T-cell (primary cell): ENCODE results near the gene LEMD1. TPM values are rescaled to one million over a fixed set of nuclear protein-coding genes. Genes with fewer than 3 reads are reported as not detected.
A peak's percentile ranks its signal among the peaks of the same experiment; 100 is the strongest.

Experiments used
- ATAC-seq, 4 experiments: fragments of 200-7000 bp in 3 of 4; fragments of 150-1000 bp in 1 of 4; cut with Tn5 transposase; replicated peaks in 1 of 4; 1 replicate in 3 of 4; 2 replicates in 1 of 4; pipeline ENCODE4 v1.10.0; 2021; ENCODE audit warnings: moderate library complexity in 3 of 4, mild to moderate bottlenecking in 2 of 4, moderate number of reproducible peaks in 1 of 4
- CTCF ChIA-PET, 2 donors: fragments of 300-600 bp; sonication (Branson Sonifier 250); formaldehyde crosslinking; loops; one replicate each; lab custom pipeline; 2022; ENCODE audit warnings: antibody characterized with exemption in 2 of 2; lab: Charles Lee
- POLR2A ChIA-PET, 2 donors: fragments of 300-600 bp; sonication (Branson Sonifier 250); formaldehyde crosslinking; loops; one replicate each; lab custom pipeline; 2022; ENCODE audit warnings: antibody characterized with exemption in 2 of 2; lab: Charles Lee
- DNase-seq, 35 experiments: peaks; one replicate each; pipeline versions ENCODE4 v3.0.0 to v3.0.0-alpha.2; 2013 to 2023
- H3K27ac ChIP-seq: one replicate; pipeline ENCODE4 v1.5.1; 2013; ENCODE audit warnings: low read length
- H3K27me3 ChIP-seq, 2 experiments: replicated peaks in 1 of 2; 1 replicate in 1 of 2; 2 replicates in 1 of 2; pipeline versions ENCODE4 v1.6.1 to v1.7.0; 2013; ENCODE audit warnings: low read length in 1 of 2, mixed read lengths in 1 of 2; ENCODE audit not compliant: control insufficient read depth in 2 of 2, insufficient read depth in 2 of 2; ENCODE audit errors: extremely low read depth in 1 of 2
- H3K36me3 ChIP-seq, 2 donors: 1 replicate in 1 of 2; 2 replicates in 1 of 2; pipeline versions ENCODE4 v1.6.1 to v1.7.0; 2013; ENCODE audit warnings: low read length in 1 of 2; ENCODE audit not compliant: control insufficient read depth in 2 of 2, insufficient read depth in 1 of 2; ENCODE audit errors: extremely low read depth in 1 of 2
- H3K4me1 ChIP-seq, 2 experiments: 1 replicate in 1 of 2; 2 replicates in 1 of 2; pipeline versions ENCODE4 v1.6.1 to v1.7.0; 2013; ENCODE audit warnings: low read length in 2 of 2, mixed read lengths in 1 of 2; ENCODE audit not compliant: insufficient read depth in 2 of 2, control insufficient read depth in 1 of 2; ENCODE audit errors: extremely low read depth in 1 of 2
- H3K4me3 ChIP-seq, 2 donors: 1 replicate in 1 of 2; 2 replicates in 1 of 2; pipeline versions ENCODE4 v1.5.1 to v1.7.0; 2013; ENCODE audit warnings: mild to moderate bottlenecking in 2 of 2, low read length in 1 of 2, moderate library complexity in 1 of 2; ENCODE audit not compliant: control insufficient read depth in 1 of 2; ENCODE audit errors: extremely low read depth in 1 of 2
- H3K9me3 ChIP-seq: 2 replicates; pipeline ENCODE4 v1.7.0; 2013
- H3K27ac Mint-ChIP-seq, 2 donors: one replicate each; pipeline ENCODE4 v1.8.0; 2020 to 2021; ENCODE audit warnings: mild to moderate bottlenecking in 2 of 2, mixed read lengths in 2 of 2
- H3K27me3 Mint-ChIP-seq, 2 donors: one replicate each; pipeline ENCODE4 v1.8.0; 2021 to 2022; ENCODE audit warnings: mixed read lengths in 2 of 2
- H3K36me3 Mint-ChIP-seq: one replicate; pipeline ENCODE4 v1.8.0; 2021; ENCODE audit warnings: mixed read lengths
- H3K4me1 Mint-ChIP-seq, 3 donors: one replicate each; pipeline ENCODE4 v1.8.0; 2020 to 2022; ENCODE audit warnings: mixed read lengths in 3 of 3, mild to moderate bottlenecking in 1 of 3
- H3K4me3 Mint-ChIP-seq, 3 donors: one replicate each; pipeline ENCODE4 v1.8.0; 2020 to 2022; ENCODE audit warnings: mild to moderate bottlenecking in 3 of 3, mixed read lengths in 3 of 3, moderate library complexity in 3 of 3
- H3K9me3 Mint-ChIP-seq, 3 donors: one replicate each; pipeline ENCODE4 v1.8.0; 2020 to 2022; ENCODE audit warnings: mixed read lengths in 3 of 3
- WGBS: methylation state at CpG from one replicate; pipeline ENCODE4 v1.1.5; 2013; ENCODE audit warnings: missing lambda C conversion rate; ENCODE audit not compliant: insufficient coverage; 5-methylcytosine and 5-hydroxymethylcytosine counted together
- total RNA-seq, 35 experiments: library from RNA in 6 of 35; stranded (reverse) in 6 of 35; fragments of 120-200 nt in 1 of 35; gene quantifications; one replicate each; pipeline versions ENCODE4 v1.2.1 to v1.2.4 and lab custom pipeline; 2013 to 2026

The LEMD1 gene
- total RNA-seq, 5 donors from 2014 or later (not counting 1 experiment from before 2014, with no cell fraction given): 0.69 to 0.98 TPM; not detected in 3

- Mint-ChIP-seq H3K27me3 (peaks cover 33 to 47% of the 10 kb centered on the region in 2 donors), H3K4me3 (no peak overlapping the region), H3K9me3 (no peaks in the 10 kb centered on the region), H3K27ac (no peak overlapping the region), H3K4me1 (peaks cover 18 to 29% (median 28%) of the 10 kb centered on the region in 3 donors), H3K36me3 (no peaks in the 10 kb centered on the region)
- Histone ChIP-seq H3K27me3 (peaks cover 4 to 15% of the 10 kb centered on the region in 2 experiments), H3K9me3 (no peaks in the 10 kb centered on the region), H3K4me1 (peaks cover 2 to 5% of the 10 kb centered on the region in 2 experiments), H3K36me3 (no peaks in the 10 kb centered on the region), H3K27ac (no peak overlapping the region), H3K4me3 (no peak overlapping the region)
- POLR2A ChIA-PET: no interaction called here
- DNase-seq (no peak), ATAC-seq (no peak)
- WGBS: 40% methylated on average over 1 of the region's 3 CpGs
- CTCF ChIA-PET: no interaction called here
These were observed 44.5 kb downstream of the LEMD1 start for GRCh38 chr1:205377355-205377754.

DNA sequence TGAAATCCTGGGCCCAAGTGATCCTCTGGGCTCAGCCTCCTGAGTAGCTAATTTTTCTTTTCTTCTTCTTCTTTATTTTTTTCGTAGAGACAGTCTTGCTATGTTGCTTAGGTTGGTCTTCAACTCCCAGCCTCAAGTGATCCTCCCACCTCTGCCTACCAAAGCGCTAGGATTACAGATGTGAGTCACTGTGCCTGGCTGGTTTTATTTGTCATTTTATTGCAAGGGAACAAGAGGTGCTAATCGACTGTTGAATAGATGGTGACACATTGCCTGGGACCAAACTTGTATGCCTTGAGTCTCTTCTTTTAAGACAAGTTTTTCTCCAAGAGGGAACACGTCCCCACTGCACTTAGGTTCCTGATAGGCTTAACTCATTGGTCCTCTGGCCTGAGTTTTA, 45.1 kb downstream of the LEMD1 start:
- CTCF ChIA-PET: no interaction called here
- POLR2A ChIA-PET: no interaction called here
- no peaks in the 10 kb centered on the region for H3K36me3 Mint-ChIP-seq
- WGBS: no CpG with 5 or more reads among the region's 4 CpGs
- no peaks in the 10 kb centered on the region for H3K9me3 Mint-ChIP-seq
- no peak overlapping the region for H3K27ac Mint-ChIP-seq
- no peaks in the 10 kb centered on the region for H3K9me3 ChIP-seq
- H3K4me1 ChIP-seq: peaks cover 2 to 5% of the 10 kb centered on the region in 2 experiments
- no peaks in the 10 kb centered on the region for H3K36me3 ChIP-seq
- ATAC-seq: no peak
- H3K4me1 Mint-ChIP-seq: peaks cover 18 to 29% (median 28%) of the 10 kb centered on the region in 3 donors
- peaks cover 4 to 15% of the 10 kb centered on the region in 2 experiments for H3K27me3 ChIP-seq
- no peak overlapping the region for H3K4me3 ChIP-seq
- no peak for DNase-seq
- H3K27ac ChIP-seq: no peak overlapping the region
- no peak overlapping the region for H3K4me3 Mint-ChIP-seq
- peaks cover 37 to 47% of the 10 kb centered on the region in 2 donors for H3K27me3 Mint-ChIP-seq

GRCh38 chr1:205375835-205376545, 45.9 kb downstream of the LEMD1 start:
- peaks cover 38 to 45% of the 10 kb centered on the region in 2 donors for H3K27me3 Mint-ChIP-seq
- no peaks in the 10 kb centered on the region for H3K36me3 Mint-ChIP-seq
- Histone ChIP-seq H3K36me3 (no peaks in the 10 kb centered on the region), H3K27me3 (peaks cover 4 to 13% of the 10 kb centered on the region in 2 experiments), H3K4me3 (no peak overlapping the region), H3K27ac (no peak overlapping the region), H3K4me1 (peaks cover 2 to 5% of the 10 kb centered on the region in 2 experiments), H3K9me3 (no peaks in the 10 kb centered on the region)
- DNase-seq: no peak
- H3K27ac Mint-ChIP-seq: no peak overlapping the region
- 54% methylated on average over 5 of the region's 6 CpGs for WGBS
- H3K4me3 Mint-ChIP-seq: no peak overlapping the region
- H3K9me3 Mint-ChIP-seq: no peaks in the 10 kb centered on the region
- ATAC-seq: no peak
- POLR2A ChIA-PET: interaction anchor here in 1 of 2 donors (0.7 kb wide), 1 partner anchor 364 kb away, joined by 9 read pairs; no protein-coding TSS in a partner anchor
- H3K4me1 Mint-ChIP-seq: peaks cover 18 to 29% (median 28%) of the 10 kb centered on the region in 3 donors
- CTCF ChIA-PET: no interaction called here

GRCh38 chr1:205374210-205375078, 47.4 kb downstream of the LEMD1 start:
- Histone ChIP-seq H3K27me3 (peaks cover 4 to 13% of the 10 kb centered on the region in 2 experiments), H3K4me3 (no peak overlapping the region), H3K4me1 (peaks cover 2 to 5% of the 10 kb centered on the region in 2 experiments), H3K36me3 (no peaks in the 10 kb centered on the region), H3K9me3 (no peaks in the 10 kb centered on the region), H3K27ac (no peak overlapping the region)
- no peaks in the 10 kb centered on the region for H3K36me3 Mint-ChIP-seq
- H3K4me1 Mint-ChIP-seq: peaks cover 18 to 29% (median 28%) of the 10 kb centered on the region in 3 donors
- ChIA-PET CTCF (no interaction called here), POLR2A (no interaction called here)
- no peak for ATAC-seq
- 20% methylated on average over 1 of the region's 10 CpGs for WGBS
- H3K9me3 Mint-ChIP-seq: no peaks in the 10 kb centered on the region
- peak overlapping the region in 1 of 3 donors; percentile 29 for H3K4me3 Mint-ChIP-seq
- H3K27ac Mint-ChIP-seq: no peak overlapping the region
- DNase-seq: no peak
- H3K27me3 Mint-ChIP-seq: peaks cover 38 to 40% of the 10 kb centered on the region in 2 donors

GRCh38 chr1:205373798-205374175, 48.1 kb downstream of the LEMD1 start:
- no peak overlapping the region for H3K27ac ChIP-seq
- H3K9me3 Mint-ChIP-seq: no peaks in the 10 kb centered on the region
- H3K36me3 Mint-ChIP-seq: no peaks in the 10 kb centered on the region
- WGBS: 86% methylated on average over 1 of the region's 2 CpGs
- ATAC-seq (no peak), DNase-seq (no peak)
- peaks cover 2 to 5% of the 10 kb centered on the region in 2 experiments for H3K4me1 ChIP-seq
- peaks cover 18 to 29% (median 28%) of the 10 kb centered on the region in 3 donors for H3K4me1 Mint-ChIP-seq
- H3K27me3 ChIP-seq: peaks cover 4 to 14% of the 10 kb centered on the region in 2 experiments
- no peak overlapping the region for H3K4me3 ChIP-seq
- CTCF ChIA-PET: interaction anchor here in 1 of 2 donors (0.6 kb wide), 1 partner anchor 134 kb away, joined by 3 read pairs; no protein-coding TSS in a partner anchor
- POLR2A ChIA-PET: no interaction called here
- H3K36me3 ChIP-seq: no peaks in the 10 kb centered on the region
- no peaks in the 10 kb centered on the region for H3K9me3 ChIP-seq
- H3K4me3 Mint-ChIP-seq: peak overlapping the region in 1 of 3 donors; percentile 29
- no peak overlapping the region for H3K27ac Mint-ChIP-seq
- H3K27me3 Mint-ChIP-seq: peaks cover 32 to 36% of the 10 kb centered on the region in 2 donors
